ENCODE data around the gene SEMA5A. TPM values are rescaled to one million over a fixed set of nuclear protein-coding genes. Genes with fewer than 3 reads are reported as not detected.

SEMA5A gene
- total RNA-seq, 3 donors from 2014 or later: 3.0 to 35.4 (median 25.9) TPM

GRCh38 chr5:9197881-9198260 is 348.0 kb downstream of the SEMA5A start:
- Histone ChIP-seq H3K27me3 (no peaks in the 10 kb centered on the region), H3K27ac (no peak overlapping the region), H3K4me1 (no peaks in the 10 kb centered on the region), H3K4me3 (no peak overlapping the region), H3K9me3 (no peaks in the 10 kb centered on the region), H3K36me3 (no peaks in the 10 kb centered on the region)
- DNase-seq (ENCODE audit: low spot score in 2 of 2): no peak
- intact Hi-C loops (cut with DNase I; ENCODE audit: low total_unique reads): no loop called here
- TF ChIP-seq POLR2A (IDR thresholded peaks at IDR 0.05): no peak
- no peak for TF ChIP-seq POLR2AphosphoS5 (IDR thresholded peaks at IDR 0.05)
- TF ChIP-seq CTCF (IDR thresholded peaks at IDR 0.05): no peak

GRCh38 chr5:9196403-9197227 is 349.3 kb downstream of the SEMA5A start:
- DNase-seq (ENCODE audit: low spot score in 2 of 2): no peak
- no peaks in the 10 kb centered on the region for H3K27me3 ChIP-seq
- H3K4me3 ChIP-seq: no peak overlapping the region
- H3K4me1 ChIP-seq: no peaks in the 10 kb centered on the region
- intact Hi-C loops (cut with DNase I; ENCODE audit: low total_unique reads): no loop called here
- TF ChIP-seq POLR2A (IDR thresholded peaks at IDR 0.05) (no peak), CTCF (IDR thresholded peaks at IDR 0.05) (no peak), POLR2AphosphoS5 (IDR thresholded peaks at IDR 0.05) (no peak)
- no peaks in the 10 kb centered on the region for H3K36me3 ChIP-seq
- H3K27ac ChIP-seq: no peak overlapping the region
- no peaks in the 10 kb centered on the region for H3K9me3 ChIP-seq

- TF ChIP-seq CTCF (IDR thresholded peaks at IDR 0.05) (no peak), POLR2AphosphoS5 (IDR thresholded peaks at IDR 0.05) (no peak), POLR2A (IDR thresholded peaks at IDR 0.05) (no peak)
- intact Hi-C loops (cut with DNase I; ENCODE audit: low total_unique reads): no loop called here
- Histone ChIP-seq H3K4me3 (no peak overlapping the region), H3K27me3 (no peaks in the 10 kb centered on the region), H3K4me1 (no peaks in the 10 kb centered on the region), H3K9me3 (no peaks in the 10 kb centered on the region), H3K27ac (no peak overlapping the region), H3K36me3 (no peaks in the 10 kb centered on the region)
- DNase-seq (ENCODE audit: low spot score in 2 of 2): peak in 1 of 2 donors; percentile 28
Measured at GRCh38 chr5:9194509-9194908, 351.4 kb downstream of the SEMA5A start.

- Histone ChIP-seq H3K27me3 (no peaks in the 10 kb centered on the region), H3K4me1 (no peaks in the 10 kb centered on the region), H3K4me3 (no peak overlapping the region), H3K27ac (no peak overlapping the region), H3K36me3 (no peaks in the 10 kb centered on the region), H3K9me3 (no peaks in the 10 kb centered on the region)
- no peak for TF ChIP-seq CTCF (IDR thresholded peaks at IDR 0.05)
- TF ChIP-seq POLR2AphosphoS5 (IDR thresholded peaks at IDR 0.05): no peak
- no peak for TF ChIP-seq POLR2A (IDR thresholded peaks at IDR 0.05)
- intact Hi-C loops (cut with DNase I; ENCODE audit: low total_unique reads): no loop called here
- DNase-seq (ENCODE audit: low spot score in 2 of 2): no peak
Measured at GRCh38 chr5:9192266-9192665, 353.6 kb downstream of the SEMA5A start.

GRCh38 chr5:9189681-9190080 is 356.2 kb downstream of the SEMA5A start:
- intact Hi-C loops (cut with DNase I; ENCODE audit: low total_unique reads): loop anchor here (2.0 kb wide), 1 partner anchor 27 kb away; no protein-coding TSS in a partner anchor
- Histone ChIP-seq H3K27ac (peak overlapping the region in 1 of 2 donors; percentile 36), H3K27me3 (no peaks in the 10 kb centered on the region), H3K4me3 (no peak overlapping the region), H3K4me1 (no peaks in the 10 kb centered on the region), H3K36me3 (no peaks in the 10 kb centered on the region), H3K9me3 (no peaks in the 10 kb centered on the region)
- no peak for DNase-seq (ENCODE audit: low spot score in 2 of 2)
- TF ChIP-seq CTCF (IDR thresholded peaks at IDR 0.05): no peak
- no peak for TF ChIP-seq POLR2AphosphoS5 (IDR thresholded peaks at IDR 0.05)
- TF ChIP-seq POLR2A (IDR thresholded peaks at IDR 0.05): no peak

All from breast epithelium (tissue), 4 donors.